Motor neuron (in vitro differentiated cells): ENCODE results near the gene TMEM98. TPM values are rescaled to one million over a fixed set of nuclear protein-coding genes. Genes with fewer than 3 reads are reported as not detected.
A peak's percentile ranks its signal among the peaks of the same experiment; 100 is the strongest.
"Not testable (repeated sequence)": the region's sequence is repeated elsewhere in the genome, so short reads cannot be mapped to it uniquely, and the experiment has no call there.

ENCODE experiments used
- ATAC-seq, 8 experiments: fragments of 200-7000 bp; cut with Tn5 transposase; replicated peaks in 6 of 8; 2 replicates each; pipeline ENCODE4 v1.8.0; 2021; ENCODE audit warnings: mild to moderate bottlenecking in 8 of 8, moderate library complexity in 8 of 8
- H3K27ac ChIP-seq, 2 donors: fragments of 250-450 bp; sonication (Bioruptor Pico); 2 replicates each; pipeline ENCODE4 v1.9.0; 2021; ENCODE audit warnings: antibody characterized with exemption in 2 of 2, mild to moderate bottlenecking in 2 of 2, moderate library complexity in 1 of 2
- H3K4me1 ChIP-seq, 2 donors: fragments of 250-450 bp; sonication (Bioruptor Pico); replicated peaks in 1 of 2; 2 replicates each; pipeline ENCODE4 v1.6.1; 2021; ENCODE audit warnings: antibody characterized with exemption in 2 of 2, mild to moderate bottlenecking in 2 of 2, moderate library complexity in 1 of 2
- H3K4me3 ChIP-seq, 5 donors: fragments of 250-450 bp; sonication (Bioruptor Pico); 2 replicates each; pipeline ENCODE4 v1.9.0; 2021; ENCODE audit warnings: antibody characterized with exemption in 5 of 5, mild to moderate bottlenecking in 5 of 5, moderate library complexity in 4 of 5
- WGBS, 10 experiments: fragments of 450-650 bp; shearing (Covaris generic); methylation state at CpG; one replicate each; pipeline ENCODE4 v1.0.0; 2022; 5-methylcytosine and 5-hydroxymethylcytosine counted together
- in situ Hi-C, 9 experiments: fragments of 400-800 bp; cut with MboI; loops; one replicate each; pipeline ENCODE4 v1.15.0; 2021; ENCODE audit warnings: low sequenced_read_pairs in 9 of 9, low pct_unique_long_range_greater_than_20kb in 2 of 9; ENCODE audit not compliant: unreplicated experiment in 9 of 9
- total RNA-seq, 8 experiments: library from RNA; unstranded; fragments of 300-600 nt; gene quantifications; 2 replicates each; pipeline versions ENCODE4 v1.2.3 to v1.2.4, GENCODE V29; 2022

The TMEM98 gene, protein sequence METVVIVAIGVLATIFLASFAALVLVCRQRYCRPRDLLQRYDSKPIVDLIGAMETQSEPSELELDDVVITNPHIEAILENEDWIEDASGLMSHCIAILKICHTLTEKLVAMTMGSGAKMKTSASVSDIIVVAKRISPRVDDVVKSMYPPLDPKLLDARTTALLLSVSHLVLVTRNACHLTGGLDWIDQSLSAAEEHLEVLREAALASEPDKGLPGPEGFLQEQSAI
- total RNA-seq = 10 to 100 TPM in 7 of 8 experiments, 1 to 10 TPM in 1; 7.7 to 48.6 (median 20.9) TPM

DNA sequence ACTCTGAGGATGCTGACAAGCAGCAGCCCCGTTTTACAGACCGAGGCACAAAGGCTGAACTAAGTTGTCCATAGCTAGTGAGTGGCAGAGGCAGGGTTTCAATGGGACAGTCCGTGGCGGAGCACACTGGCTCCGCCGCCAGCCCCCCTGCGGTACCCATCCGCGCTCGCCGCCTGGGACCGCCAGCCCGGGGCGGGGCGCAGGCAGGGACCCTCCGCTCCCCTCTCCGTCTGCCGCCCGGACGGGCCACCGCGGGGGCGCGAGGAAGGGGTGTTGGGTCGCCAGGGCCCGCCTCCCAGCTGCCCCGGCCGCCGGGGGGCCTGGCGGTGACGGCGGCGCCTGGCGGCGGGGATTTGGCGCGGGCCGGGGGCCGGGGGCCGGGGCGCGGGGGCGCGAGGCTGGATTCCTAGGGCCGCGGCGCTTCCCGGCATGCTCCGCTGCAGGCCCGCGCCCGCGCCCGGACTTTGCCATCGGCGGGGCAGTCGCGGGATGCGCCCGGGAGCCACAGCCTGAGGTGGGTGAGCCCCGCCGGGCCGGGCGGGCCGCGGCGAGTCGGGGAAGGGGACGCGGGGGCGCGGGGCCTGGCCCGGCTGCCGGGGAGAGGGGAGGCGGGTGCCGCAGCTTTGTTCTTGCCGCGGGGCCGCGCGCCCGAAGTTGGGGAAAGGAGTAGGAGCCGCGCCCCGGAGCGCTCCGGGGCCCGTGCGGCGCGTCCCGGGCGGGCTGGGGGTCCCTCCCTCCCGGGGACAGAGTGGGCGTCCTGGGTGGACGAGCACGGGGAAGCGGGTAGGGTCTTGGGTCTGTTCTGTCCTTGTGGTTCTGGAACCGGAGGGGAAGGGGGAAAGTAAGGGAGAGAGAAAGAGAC, at the start of gene TMEM98:
TMEM98 (plus strand) TSS at position 430 of the 862 bp plus-strand sequence. CDS start 3,376 bp downstream, outside the sequence.
- Histone ChIP-seq H3K27ac (peak within 1 kb of the TSS; percentile 28 to 66), H3K4me3 (peak within 1 kb of the TSS; percentile 52 to 72 (median 60)), H3K4me1 (peaks cover 6 to 12% of the 10 kb centered on the region in 2 donors)
- in situ Hi-C loops = no loop called here
- WGBS, 10 experiments = 0 to 10% (median 4%) methylated on average over 1 to 3 of the region's 99 CpGs; no CpG with 5 or more reads in 6 of the 10 experiments
- ATAC-seq = peak; percentile 70 to 90 (median 86)

DNA sequence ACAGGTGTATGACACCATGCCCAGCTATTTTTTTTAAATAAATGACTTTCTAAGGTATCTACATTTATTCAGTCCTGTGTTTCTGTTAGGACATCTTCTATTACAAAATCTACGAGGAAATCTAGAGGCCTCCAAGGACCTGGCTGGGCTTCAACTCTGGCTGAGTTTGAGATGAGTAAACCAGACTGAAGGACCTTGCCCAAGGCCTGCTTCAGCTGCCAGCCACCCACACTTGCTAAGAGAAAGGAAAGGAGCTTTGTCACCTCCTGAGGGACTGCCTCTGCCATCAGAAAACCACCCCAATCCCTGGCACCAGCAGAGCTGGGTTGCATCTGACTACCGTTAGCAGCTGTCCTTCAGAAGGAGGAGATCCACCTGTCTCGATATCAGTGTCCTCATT, 49.7 kb upstream of the TMEM98 start:
- ATAC-seq = no peak
- 40 to 100% (median 90%) methylated on average over 1 of the region's 3 CpGs; no CpG with 5 or more reads in 4 of the 10 experiments for WGBS, 10 experiments
- H3K4me1 ChIP-seq = peaks cover 6 to 10% of the 10 kb centered on the region in 2 donors
- in situ Hi-C loops = no loop called here
- no peak overlapping the region for H3K4me3 ChIP-seq
- H3K27ac ChIP-seq = no peak overlapping the region

DNA sequence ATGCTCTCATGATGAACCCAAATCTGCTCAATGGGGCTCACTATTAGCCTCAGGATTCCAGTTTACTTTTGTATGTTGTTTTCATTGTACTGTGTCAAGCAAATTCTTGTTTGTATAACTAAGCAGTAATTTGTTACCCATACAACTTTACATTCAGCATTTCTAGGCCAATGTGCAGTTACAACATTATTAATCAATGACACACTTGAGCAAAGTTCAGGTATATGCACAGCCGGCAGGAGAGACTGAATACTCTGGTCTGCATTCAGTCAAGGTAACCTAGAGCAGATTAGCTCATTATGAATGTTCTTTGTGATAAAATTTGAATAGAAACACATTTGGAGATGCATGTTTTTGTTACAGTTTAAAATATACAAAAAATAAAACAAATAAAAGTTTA, 48.8 kb upstream of the TMEM98 start:
- in situ Hi-C loops = no loop called here

DNA sequence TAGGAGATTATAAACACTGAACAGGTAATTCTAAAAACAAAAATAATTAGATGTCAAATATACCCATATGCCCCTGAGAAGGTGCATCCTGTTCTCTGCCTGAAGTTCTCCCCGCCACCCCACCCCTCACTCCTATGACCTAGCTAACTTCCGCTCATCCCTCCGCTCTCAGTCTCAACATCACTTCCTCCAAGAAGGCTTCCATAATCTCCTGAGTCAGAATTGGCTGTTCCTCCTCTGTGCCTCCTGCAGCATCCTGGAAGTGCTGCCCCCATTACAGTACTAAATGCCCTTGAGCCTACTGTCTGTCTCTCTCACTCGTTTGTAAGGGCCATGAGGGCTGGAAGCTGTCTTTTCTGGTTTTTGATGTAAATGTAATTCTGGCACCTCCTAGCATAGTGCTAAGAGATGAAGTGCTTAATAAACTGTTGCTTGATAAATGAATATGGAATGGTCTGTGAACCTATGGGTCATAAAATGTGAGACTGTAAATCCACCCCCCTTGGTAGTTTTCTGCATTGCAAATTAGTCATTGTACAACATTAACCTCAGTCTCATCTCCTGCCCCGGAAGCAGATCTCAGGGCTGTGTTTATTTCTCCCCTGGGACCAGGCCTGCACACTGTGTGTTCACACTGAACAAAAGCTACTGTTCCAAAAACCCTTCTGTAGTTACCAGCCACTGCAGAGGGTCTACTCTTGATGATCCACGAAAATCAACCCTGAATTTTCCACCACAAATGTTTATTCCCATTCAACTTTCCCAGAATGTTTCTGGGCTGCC, 47.1 kb upstream of the TMEM98 start:
- WGBS, 10 experiments = 0 to 100% (median 50%) methylated on average over 1 to 5 of the region's 6 CpGs; no CpG with 5 or more reads in 2 of the 10 experiments
- H3K4me1 ChIP-seq = peaks cover 6 to 10% of the 10 kb centered on the region in 2 donors
- in situ Hi-C loops = no loop called here

More for the DNA sequence above, 48.8 kb upstream of the TMEM98 start:
- Histone ChIP-seq H3K4me3 (no peak overlapping the region), H3K4me1 (peaks cover 6 to 10% of the 10 kb centered on the region in 2 donors), H3K27ac (no peak overlapping the region)
- WGBS, 10 experiments = 78 to 100% (median 86%) methylated on average over 1 of the region's 1 CpG; no CpG with 5 or more reads in 3 of the 10 experiments
- no peak for ATAC-seq

DNA sequence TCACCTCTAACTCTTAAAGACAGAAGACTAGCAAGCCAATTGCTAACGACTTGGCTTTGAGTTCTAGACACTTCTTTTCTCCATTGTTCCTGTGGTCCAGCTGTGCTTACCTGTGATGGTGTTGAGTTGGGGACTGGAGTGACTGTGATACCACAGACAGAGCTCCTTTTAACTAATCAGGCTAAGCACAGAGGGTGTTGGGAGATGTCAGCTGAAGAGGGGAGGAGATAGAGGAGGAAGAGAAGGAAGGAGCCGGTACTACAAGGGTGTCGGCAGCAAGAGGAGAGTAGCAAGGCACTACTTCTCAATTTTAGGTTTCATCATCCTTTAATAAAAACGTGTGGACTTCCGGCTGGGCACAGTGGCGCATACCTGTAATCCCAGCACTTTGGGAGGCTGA, 45.9 kb upstream of the TMEM98 start:
- Histone ChIP-seq H3K4me3 (no peak overlapping the region), H3K27ac (no peak overlapping the region), H3K4me1 (peaks cover 6 to 10% of the 10 kb centered on the region in 2 donors)
- no peak for ATAC-seq
- in situ Hi-C loops = no loop called here
- WGBS, 10 experiments = 0 to 100% (median 67%) methylated on average over 1 to 4 of the region's 6 CpGs; no CpG with 5 or more reads in 3 of the 10 experiments

More for the DNA sequence above, 47.1 kb upstream of the TMEM98 start:
- ATAC-seq = peak in 2 of 8 experiments; percentile 8 to 29
- peak overlapping the region in 1 of 2 donors; percentile 37 for H3K27ac ChIP-seq
- no peak overlapping the region for H3K4me3 ChIP-seq

DNA sequence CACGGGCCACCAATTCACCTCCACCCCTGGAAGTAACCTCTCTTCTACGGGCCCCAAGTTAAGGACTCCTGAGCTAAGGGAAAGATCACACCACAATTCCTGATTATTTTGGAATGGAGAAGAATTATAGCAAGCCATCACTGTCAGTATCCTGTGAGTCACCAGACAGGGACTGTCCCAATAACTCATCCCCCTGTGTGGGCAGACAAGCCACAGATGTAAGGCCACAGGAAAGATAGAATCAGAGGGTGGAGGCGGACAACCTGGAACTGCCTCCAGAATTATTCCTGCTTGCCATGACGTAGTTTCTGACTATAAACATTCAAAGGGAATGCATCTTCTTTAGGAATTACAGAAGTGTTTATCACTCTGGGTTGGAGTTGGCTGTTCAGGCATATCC, 45.2 kb upstream of the TMEM98 start:
- ATAC-seq = peak in 2 of 8 experiments; percentile 58 to 65

DNA sequence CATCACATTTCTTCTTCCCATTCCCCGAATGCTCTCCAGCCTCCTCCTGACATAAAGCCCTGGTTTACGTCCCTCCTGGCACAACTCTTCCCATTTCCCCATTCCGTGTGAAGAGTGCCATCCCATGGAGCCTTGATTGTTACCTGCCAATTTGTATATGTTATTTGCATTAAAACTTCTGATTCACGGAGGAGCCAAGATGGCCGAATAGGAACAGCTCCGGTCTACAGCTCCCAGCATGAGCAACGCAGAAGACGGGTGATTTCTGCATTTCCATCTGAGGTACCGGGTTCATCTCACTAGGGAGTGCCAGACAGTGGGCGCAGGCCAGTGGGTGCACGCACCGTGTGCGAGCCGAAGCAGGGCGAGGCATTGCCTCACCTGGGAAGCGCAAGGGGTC, 41.0 kb upstream of the TMEM98 start:
- ATAC-seq, H3K27ac ChIP-seq, H3K4me1 ChIP-seq, in situ Hi-C loops, H3K4me3 ChIP-seq: not testable (repeated sequence)
- WGBS, 10 experiments = 70 to 100% (median 100%) methylated on average over 1 to 3 of the region's 16 CpGs; no CpG with 5 or more reads in 4 of the 10 experiments

More for the DNA sequence above, 45.2 kb upstream of the TMEM98 start:
- no peak overlapping the region for H3K27ac ChIP-seq
- in situ Hi-C loops = no loop called here
- H3K4me3 ChIP-seq = no peak overlapping the region
- H3K4me1 ChIP-seq = peaks cover 6 to 7% of the 10 kb centered on the region in 2 donors
- WGBS, 10 experiments = 23 to 80% (median 67%) methylated on average over 1 to 4 of the region's 4 CpGs; no CpG with 5 or more reads in 5 of the 10 experiments

DNA sequence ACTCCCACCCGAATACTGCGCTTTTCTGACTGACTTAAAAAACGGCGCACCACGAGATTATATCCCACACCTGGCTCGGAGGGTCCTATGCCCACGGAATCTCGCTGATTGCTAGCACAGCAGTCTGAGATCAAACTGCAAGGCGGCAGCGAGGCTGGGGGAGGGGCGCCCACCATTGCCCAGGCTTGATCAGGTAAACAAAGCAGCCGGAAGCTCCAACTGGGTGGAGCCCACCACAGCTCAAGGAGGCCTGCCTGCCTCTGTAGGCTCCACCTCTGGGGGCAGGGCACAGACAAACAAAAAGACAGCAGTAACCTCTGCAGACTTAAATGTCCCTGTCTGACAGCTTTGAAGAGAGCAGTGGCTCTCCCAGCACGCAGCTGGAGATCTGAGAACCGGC, 40.5 kb upstream of the TMEM98 start:
- in situ Hi-C loops, H3K4me1 ChIP-seq, ATAC-seq, H3K27ac ChIP-seq, H3K4me3 ChIP-seq: not testable (repeated sequence)
- WGBS, 10 experiments = no CpG with 5 or more reads among the region's 14 CpGs

DNA sequence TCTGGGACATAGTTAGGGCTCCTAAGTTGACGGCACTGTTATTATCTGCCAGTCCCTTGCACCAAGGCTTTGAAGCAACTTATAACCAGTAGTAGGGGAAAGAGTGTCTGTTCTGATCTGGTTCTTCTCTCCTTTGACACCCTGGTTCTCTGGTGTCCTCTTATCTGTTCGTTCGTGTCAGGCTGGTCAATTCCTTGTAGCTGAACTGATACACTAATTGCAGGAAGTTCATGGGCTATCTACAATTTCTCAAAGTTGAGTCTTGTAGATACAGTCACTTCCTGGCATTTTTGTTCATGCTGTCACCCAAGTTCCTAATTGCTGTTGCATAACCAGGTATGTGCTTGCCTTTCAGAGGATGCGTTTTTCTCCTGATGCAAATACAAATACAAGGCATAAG, 33.7 kb upstream of the TMEM98 start:
- 35 to 97% (median 76%) methylated on average over 1 to 4 of the region's 4 CpGs; no CpG with 5 or more reads in 2 of the 10 experiments for WGBS, 10 experiments
- Histone ChIP-seq H3K4me1 (no peaks in the 10 kb centered on the region), H3K27ac (no peak overlapping the region), H3K4me3 (no peak overlapping the region)
- in situ Hi-C loops = no loop called here
- ATAC-seq = no peak

DNA sequence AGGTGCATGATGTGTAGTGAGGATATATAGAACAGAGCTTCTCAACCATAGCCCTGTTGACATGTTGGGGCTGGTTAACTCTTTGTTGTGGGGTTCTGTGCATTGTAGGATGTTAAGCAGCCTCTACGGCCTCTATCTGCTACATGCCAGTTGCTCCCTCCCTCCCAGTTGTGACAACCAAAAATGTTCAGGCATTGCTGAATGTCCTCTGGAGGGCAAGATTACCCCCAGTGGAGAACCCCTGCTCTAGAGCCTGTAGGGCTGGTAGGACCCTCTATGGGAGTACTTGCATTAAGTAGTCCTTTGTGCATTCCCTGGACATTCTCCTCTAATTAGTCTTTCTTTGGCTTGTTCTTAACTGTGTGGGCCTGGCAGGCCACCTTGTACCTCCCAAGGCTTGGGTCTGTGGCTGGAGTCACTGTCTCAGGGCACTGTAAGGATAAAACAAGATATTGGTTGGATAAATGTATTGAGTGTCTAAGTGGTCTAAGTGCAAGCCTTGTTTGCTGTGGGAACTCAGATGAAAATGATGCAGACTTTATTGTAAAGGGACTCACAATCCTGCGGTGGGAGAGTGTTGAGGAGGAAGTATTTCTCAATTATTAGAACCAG, 31.2 kb upstream of the TMEM98 start:
- 83 to 100% (median 93%) methylated on average over 1 to 2 of the region's 2 CpGs; no CpG with 5 or more reads in 5 of the 10 experiments for WGBS, 10 experiments
- in situ Hi-C loops = no loop called here
- ATAC-seq = no peak
- H3K4me3 ChIP-seq = no peak overlapping the region
- H3K27ac ChIP-seq = no peak overlapping the region
- no peaks in the 10 kb centered on the region for H3K4me1 ChIP-seq

DNA sequence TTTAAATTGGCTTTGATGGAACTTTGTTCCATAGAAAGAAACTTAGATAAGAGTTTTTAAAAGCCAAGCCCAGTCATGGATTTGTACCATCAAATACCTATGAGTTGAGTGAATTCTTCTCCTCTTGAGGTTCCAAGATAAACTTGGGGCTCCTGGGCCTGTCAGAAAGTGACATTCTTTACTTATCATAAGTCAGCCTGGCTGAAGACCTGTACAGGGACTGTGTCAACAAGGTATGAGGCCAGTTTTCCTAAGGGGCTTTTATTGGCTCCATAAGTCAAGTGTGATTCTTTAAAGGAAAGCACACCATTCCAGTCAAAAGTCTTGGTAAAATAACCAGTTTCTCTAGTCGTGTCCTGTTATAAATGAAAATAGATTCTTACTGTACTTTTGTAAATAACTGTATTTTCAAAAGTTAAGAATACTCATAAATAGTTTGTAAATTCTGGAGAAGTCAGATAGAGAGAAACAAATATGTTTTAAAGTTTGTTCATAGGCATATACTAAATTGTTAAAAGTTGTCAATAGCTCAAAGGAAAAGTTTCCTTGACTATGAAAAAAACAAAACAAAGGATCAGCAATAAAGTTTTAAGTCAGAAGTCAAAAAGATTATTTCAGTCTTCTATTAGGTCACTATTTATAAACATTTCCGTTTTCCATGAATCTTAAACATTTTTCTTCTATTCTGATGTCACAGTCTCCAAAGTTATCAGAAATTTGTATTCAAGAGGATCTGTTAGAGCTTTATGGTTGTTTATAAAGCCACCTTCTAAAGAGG, 28.5 kb upstream of the TMEM98 start:
- Histone ChIP-seq H3K4me1 (no peaks in the 10 kb centered on the region), H3K4me3 (no peak overlapping the region), H3K27ac (no peak overlapping the region)
- no peak for ATAC-seq
- 10 to 88% (median 60%) methylated on average over 1 to 2 of the region's 2 CpGs for WGBS, 10 experiments
- in situ Hi-C loops = loop anchor here in 3 of 9 experiments (25.0 kb wide), 1 partner anchor 112 kb away; no protein-coding TSS in a partner anchor
